HG02642 (cell line): ENCODE data around the gene PCSK7.

Experiments
- ATAC-seq: cut with Tn5 transposase; IDR thresholded peaks from one replicate; pipeline ENCODE4 v1.9.1; 2021; ENCODE audit warnings: mild to moderate bottlenecking; ENCODE audit not compliant: unreplicated experiment, poor library complexity

PCSK7 gene

GRCh38 chr11:117171007-117171403, 60.9 kb downstream of the PCSK7 start:
- no peak for ATAC-seq

- no peak for ATAC-seq
These were observed 61.7 kb downstream of the PCSK7 start for GRCh38 chr11:117170210-117170609.

GRCh38 chr11:117169736-117170135, 62.1 kb downstream of the PCSK7 start:
- ATAC-seq = no peak

- no peak for ATAC-seq
These were observed 65.4 kb downstream of the PCSK7 start for GRCh38 chr11:117166491-117166890.

- no peak for ATAC-seq
These were observed 71.0 kb downstream of the PCSK7 start for GRCh38 chr11:117160826-117161225.

GRCh38 chr11:117159892-117160291, 72.0 kb downstream of the PCSK7 start:
- ATAC-seq = no peak

- no peak for ATAC-seq
These were observed 74.4 kb downstream of the PCSK7 start for GRCh38 chr11:117157507-117157906.

- ATAC-seq = no peak
These were observed 77.4 kb downstream of the PCSK7 start for GRCh38 chr11:117154468-117154867.
